Raji (cell line): ENCODE data around the gene LENG9.

Experiments
- POLR2A ChIP-seq: IDR thresholded peaks from 2 replicates; pipeline ENCODE4 v1.6.1; 2011; ENCODE audit warnings: low read depth, low read length, control low read depth; ENCODE audit not compliant: insufficient read depth

LENG9 gene

GRCh38 chr19:54463531-54464043 lies at the start of gene LENG9:
Gene LENG9 (minus strand): TSS chr19:54463778. CDS start chr19:54463526, 252 bp downstream.
- no peak for TF ChIP-seq POLR2A

- no peak for TF ChIP-seq POLR2A
Observed at GRCh38 chr19:54507824-54508223, 44.2 kb upstream of the LENG9 start.

GRCh38 chr19:54506079-54506478 lies 42.5 kb upstream of the LENG9 start:
- no peak for TF ChIP-seq POLR2A

- TF ChIP-seq POLR2A: no peak
Observed at GRCh38 chr19:54502518-54503048, 39.0 kb upstream of the LENG9 start, which contains the start of gene LAIR2. Gene LAIR2 (plus strand): TSS chr19:54502831. CDS start chr19:54502919, 88 bp downstream.

GRCh38 chr19:54493967-54494585 lies 30.5 kb upstream of the LENG9 start:
- TF ChIP-seq POLR2A: no peak

GRCh38 chr19:54492568-54492967 lies 29.0 kb upstream of the LENG9 start:
- TF ChIP-seq POLR2A: no peak

- TF ChIP-seq POLR2A: no peak
Observed at GRCh38 chr19:54489766-54490165, 26.2 kb upstream of the LENG9 start.

- TF ChIP-seq POLR2A: no peak
Observed at GRCh38 chr19:54489341-54489740, 25.8 kb upstream of the LENG9 start.

- no peak for TF ChIP-seq POLR2A
Observed at GRCh38 chr19:54485851-54486250, 22.3 kb upstream of the LENG9 start.

GRCh38 chr19:54484451-54484850 lies 20.9 kb upstream of the LENG9 start:
- TF ChIP-seq POLR2A: no peak

- no peak for TF ChIP-seq POLR2A
Observed at GRCh38 chr19:54482889-54483288, 19.3 kb upstream of the LENG9 start.

- TF ChIP-seq POLR2A: no peak
Observed at GRCh38 chr19:54481326-54481930, 17.9 kb upstream of the LENG9 start.

GRCh38 chr19:54480051-54480450 lies 16.5 kb upstream of the LENG9 start:
- TF ChIP-seq POLR2A: no peak

- TF ChIP-seq POLR2A: no peak
Observed at GRCh38 chr19:54478677-54479266, 15.2 kb upstream of the LENG9 start.

GRCh38 chr19:54477650-54478049 lies 14.1 kb upstream of the LENG9 start:
- no peak for TF ChIP-seq POLR2A

- TF ChIP-seq POLR2A: no peak
Observed at GRCh38 chr19:54475706-54476105, 12.1 kb upstream of the LENG9 start.

- TF ChIP-seq POLR2A: no peak
Observed at GRCh38 chr19:54473892-54474372, 10.4 kb upstream of the LENG9 start.
